ENCODE results near the gene ESR1.

GRCh38 chr6:151881231-151881630 lies 73.7 kb downstream of the ESR1 start:
- TF ChIP-seq CTCF (IDR thresholded peaks at IDR 0.05) = no peak
- TF ChIP-seq EZH2 (IDR thresholded peaks at IDR 0.05) = no peak
- no peak for TF ChIP-seq EZH2phosphoT487 (IDR thresholded peaks at IDR 0.05)
